ENCODE measurements around the gene ORM2.

The ORM2 gene

DNA sequence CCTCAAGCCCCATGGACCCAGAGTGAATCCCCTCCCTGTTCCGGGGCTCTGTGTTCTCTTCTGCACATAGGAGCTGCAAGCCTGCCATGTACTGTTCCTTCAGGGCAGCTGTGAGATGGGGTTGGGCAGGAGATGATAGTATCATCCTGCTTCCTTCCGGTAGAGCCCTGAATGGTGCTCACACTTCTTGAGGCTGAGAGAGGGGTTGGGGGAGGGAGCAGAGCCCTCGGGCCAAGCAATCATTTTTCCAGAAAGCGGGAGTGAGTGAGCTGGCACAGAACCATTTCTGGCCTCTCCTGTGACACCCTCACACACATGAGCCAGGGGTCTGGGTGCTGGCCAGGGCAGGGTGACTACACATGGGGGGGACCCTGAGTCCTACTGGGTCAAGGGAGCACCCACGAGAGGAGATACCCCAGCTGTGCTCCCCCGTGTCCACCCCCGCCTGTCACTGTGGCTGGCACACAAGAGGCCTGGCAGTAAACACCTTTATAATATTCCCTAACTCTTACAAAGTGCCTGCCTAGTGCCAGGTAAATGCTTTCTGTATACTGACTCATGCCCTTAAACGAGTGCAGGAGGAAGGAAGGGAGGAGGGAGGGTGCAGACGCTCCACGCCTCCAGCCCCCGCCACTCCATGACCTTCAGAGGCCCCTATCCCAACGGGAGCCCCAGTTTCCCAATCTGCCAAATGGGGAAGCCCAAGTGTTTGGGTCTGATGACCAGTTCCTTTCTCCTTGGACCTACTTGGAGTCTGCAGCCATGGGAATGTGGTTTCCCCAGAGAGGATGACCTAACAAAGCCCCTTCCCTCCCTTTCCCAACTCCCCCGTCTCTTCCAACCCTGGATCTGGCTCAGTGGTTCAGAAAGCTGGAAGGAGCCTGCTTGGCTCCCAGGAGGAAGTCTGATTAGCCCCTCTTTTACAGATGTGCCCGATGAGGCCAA lies 42.6 kb downstream of the ORM2 start:
- Mint-ChIP-seq H3K36me3 (ENCODE audit: low read depth) (peaks cover 11% of the 10 kb centered on the region), H3K27ac (no peak overlapping the region), H3K4me3 (no peak overlapping the region), H3K27me3 (ENCODE audit: low read depth) (no peaks in the 10 kb centered on the region), H3K9me3 (no peaks in the 10 kb centered on the region), H3K4me1 (no peaks in the 10 kb centered on the region)
- TF ChIP-seq, protein P1, sequence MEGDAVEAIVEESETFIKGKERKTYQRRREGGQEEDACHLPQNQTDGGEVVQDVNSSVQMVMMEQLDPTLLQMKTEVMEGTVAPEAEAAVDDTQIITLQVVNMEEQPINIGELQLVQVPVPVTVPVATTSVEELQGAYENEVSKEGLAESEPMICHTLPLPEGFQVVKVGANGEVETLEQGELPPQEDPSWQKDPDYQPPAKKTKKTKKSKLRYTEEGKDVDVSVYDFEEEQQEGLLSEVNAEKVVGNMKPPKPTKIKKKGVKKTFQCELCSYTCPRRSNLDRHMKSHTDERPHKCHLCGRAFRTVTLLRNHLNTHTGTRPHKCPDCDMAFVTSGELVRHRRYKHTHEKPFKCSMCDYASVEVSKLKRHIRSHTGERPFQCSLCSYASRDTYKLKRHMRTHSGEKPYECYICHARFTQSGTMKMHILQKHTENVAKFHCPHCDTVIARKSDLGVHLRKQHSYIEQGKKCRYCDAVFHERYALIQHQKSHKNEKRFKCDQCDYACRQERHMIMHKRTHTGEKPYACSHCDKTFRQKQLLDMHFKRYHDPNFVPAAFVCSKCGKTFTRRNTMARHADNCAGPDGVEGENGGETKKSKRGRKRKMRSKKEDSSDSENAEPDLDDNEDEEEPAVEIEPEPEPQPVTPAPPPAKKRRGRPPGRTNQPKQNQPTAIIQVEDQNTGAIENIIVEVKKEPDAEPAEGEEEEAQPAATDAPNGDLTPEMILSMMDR (IDR thresholded peaks at IDR 0.05; ENCODE audit: unreplicated experiment in 3 of 3): no peak

DNA sequence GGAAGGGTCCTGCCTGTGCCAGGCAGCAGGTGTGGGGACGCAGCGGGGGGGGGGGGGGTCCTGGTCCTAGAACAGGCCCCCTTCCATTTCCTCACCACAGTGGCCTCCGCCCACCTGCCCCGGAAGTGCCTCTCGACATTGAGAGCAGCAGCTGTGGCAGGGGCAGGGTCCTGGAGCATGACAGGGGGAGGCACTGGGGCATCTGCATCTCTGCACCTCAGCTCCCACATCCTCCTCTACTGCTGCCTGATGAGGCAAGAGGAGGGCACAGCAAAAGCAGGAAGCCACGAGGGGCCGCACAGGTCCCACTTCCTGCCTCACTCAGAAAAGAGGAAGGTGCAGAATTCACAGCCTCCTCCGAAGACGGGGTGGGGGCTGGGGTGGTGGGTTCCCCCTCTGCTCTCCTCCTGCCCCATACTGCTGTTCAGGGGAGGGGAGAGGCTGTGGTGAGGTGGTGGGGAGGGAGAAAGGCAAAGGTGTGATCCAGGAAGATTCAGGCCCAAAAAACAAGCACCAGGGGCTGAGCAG lies 43.3 kb downstream of the ORM2 start:
- H3K4me3 Mint-ChIP-seq: no peak overlapping the region
- no peak overlapping the region for H3K27ac Mint-ChIP-seq
- TF ChIP-seq, protein P1 (IDR thresholded peaks at IDR 0.05; ENCODE audit: unreplicated experiment in 3 of 3): no peak
- H3K36me3 Mint-ChIP-seq (ENCODE audit: low read depth): peaks cover 14% of the 10 kb centered on the region
- H3K4me1 Mint-ChIP-seq: no peaks in the 10 kb centered on the region
- no peaks in the 10 kb centered on the region for H3K9me3 Mint-ChIP-seq
- no peaks in the 10 kb centered on the region for H3K27me3 Mint-ChIP-seq (ENCODE audit: low read depth)

DNA sequence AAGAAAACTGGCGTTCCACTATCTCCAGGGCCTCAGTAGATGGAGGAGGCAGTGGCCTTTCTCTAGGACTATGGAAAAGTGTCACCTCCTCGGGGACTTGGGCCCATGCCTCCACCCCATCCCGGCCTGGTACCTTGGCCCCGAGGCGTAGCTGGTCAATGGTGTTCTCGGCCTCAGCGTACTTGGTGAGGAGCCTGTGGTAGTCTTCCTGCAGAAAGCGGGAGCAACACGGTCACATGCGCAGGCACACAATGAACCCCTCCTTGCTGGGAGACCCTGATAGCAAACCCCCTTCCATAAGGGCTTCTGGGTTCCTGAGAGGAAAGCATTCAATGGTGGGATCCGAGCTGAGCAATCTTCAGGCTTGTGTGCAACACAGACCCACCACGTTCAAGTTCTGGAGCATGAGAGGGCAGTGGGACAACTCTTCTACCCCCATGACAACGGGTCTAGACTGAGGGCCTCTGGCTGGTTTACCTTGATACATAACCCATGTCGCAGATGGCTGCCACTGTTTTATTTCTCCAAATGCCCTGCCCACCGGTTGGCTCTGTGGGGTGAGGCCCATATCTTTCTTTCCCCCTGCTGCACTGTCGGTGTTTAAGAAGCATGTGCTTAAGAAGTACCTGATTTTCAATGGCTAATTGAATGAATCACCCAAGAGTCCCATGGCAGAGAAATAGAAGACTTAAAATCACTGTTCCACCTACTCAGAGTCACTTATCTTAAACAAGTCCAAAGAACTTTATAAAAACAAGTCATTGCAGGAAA lies 44.5 kb downstream of the ORM2 start:
- Mint-ChIP-seq H3K4me3 (no peak overlapping the region), H3K27ac (no peak overlapping the region), H3K9me3 (no peaks in the 10 kb centered on the region), H3K27me3 (ENCODE audit: low read depth) (no peaks in the 10 kb centered on the region), H3K4me1 (no peaks in the 10 kb centered on the region), H3K36me3 (ENCODE audit: low read depth) (peaks cover 21% of the 10 kb centered on the region)
- TF ChIP-seq, protein P1 (IDR thresholded peaks at IDR 0.05; ENCODE audit: unreplicated experiment in 3 of 3): no peak

DNA sequence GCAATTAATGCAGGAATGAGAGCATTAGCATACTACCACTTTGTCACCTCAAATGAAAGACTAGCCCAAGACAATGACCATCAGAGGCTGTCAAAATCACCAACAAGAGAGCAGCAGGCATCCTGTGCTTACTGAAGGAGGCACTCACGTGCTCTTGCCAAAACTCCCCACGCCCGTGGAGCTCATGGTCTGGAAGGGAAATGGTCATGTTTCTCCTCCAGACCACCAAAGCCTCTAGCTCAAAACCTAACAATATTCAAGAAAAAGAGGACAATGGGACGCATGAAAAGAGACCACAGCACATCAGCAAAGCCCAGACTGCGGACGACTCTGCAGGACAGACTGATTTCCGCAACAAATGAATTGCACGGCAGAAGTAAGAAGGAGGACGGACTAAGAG lies 45.3 kb downstream of the ORM2 start:
- H3K27me3 Mint-ChIP-seq (ENCODE audit: low read depth): no peaks in the 10 kb centered on the region
- TF ChIP-seq, protein P1 (IDR thresholded peaks at IDR 0.05; ENCODE audit: unreplicated experiment in 3 of 3): no peak
- H3K4me3 Mint-ChIP-seq: no peak overlapping the region
- no peaks in the 10 kb centered on the region for H3K4me1 Mint-ChIP-seq
- H3K9me3 Mint-ChIP-seq: no peaks in the 10 kb centered on the region
- peaks cover 17% of the 10 kb centered on the region for H3K36me3 Mint-ChIP-seq (ENCODE audit: low read depth)
- no peak overlapping the region for H3K27ac Mint-ChIP-seq

DNA sequence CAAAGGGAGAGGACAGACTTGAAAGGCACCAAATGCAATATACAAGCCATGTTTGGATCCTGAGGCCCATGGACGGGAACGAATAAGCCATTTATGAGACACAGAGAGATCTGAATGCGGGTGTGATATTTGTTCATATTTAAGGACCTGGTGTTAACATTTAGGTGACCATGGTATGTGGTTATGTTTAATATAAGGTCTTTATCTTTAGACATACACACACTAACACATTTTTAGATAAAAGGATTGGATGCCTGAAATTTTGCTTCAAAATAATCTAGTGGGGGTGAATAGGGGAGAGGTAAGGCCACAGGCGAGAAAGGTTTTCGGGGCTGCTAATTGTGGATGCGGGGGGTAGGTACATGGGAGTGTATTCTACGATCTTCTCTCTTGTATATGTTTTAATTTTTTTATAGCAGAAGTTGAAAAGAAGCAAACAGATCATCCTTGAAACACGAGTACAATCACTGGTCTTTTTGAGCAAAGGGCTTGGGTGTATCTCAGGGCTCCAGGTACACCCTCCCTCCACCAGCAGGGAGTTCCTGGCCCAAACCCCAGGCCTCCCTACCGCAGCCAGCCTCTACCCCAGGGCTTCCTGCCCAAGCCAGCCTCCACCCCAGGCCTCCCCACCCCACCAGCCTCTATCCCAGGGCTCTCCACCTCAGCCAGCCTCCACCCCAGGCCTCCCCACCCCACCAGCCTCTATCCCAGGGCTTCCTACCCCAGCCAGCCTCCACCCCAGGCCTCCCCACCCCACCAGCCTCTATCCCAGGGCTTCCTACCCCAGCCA lies 45.9 kb downstream of the ORM2 start:
- H3K4me1 Mint-ChIP-seq: no peaks in the 10 kb centered on the region

More for the DNA sequence above, 45.9 kb downstream of the ORM2 start:
- H3K27me3 Mint-ChIP-seq (ENCODE audit: low read depth): no peaks in the 10 kb centered on the region
- H3K9me3 Mint-ChIP-seq: no peaks in the 10 kb centered on the region
- H3K4me3 Mint-ChIP-seq: no peak overlapping the region
- TF ChIP-seq, protein P1 (IDR thresholded peaks at IDR 0.05; ENCODE audit: unreplicated experiment in 3 of 3): no peak
- no peak overlapping the region for H3K27ac Mint-ChIP-seq
- peaks cover 21% of the 10 kb centered on the region for H3K36me3 Mint-ChIP-seq (ENCODE audit: low read depth)
